Fibroblast of gingiva (primary cell): ENCODE measurements around the gene CALCOCO1.
"Not testable (repeated sequence)": the region's sequence is repeated elsewhere in the genome, so short reads cannot be mapped to it uniquely, and the experiment has no call there.

Source experiments
- DNase-seq: peaks from one replicate; pipeline ENCODE4 v3.0.0-alpha.2; 2011; ENCODE audit warnings: low read depth

CALCOCO1 gene

DNA sequence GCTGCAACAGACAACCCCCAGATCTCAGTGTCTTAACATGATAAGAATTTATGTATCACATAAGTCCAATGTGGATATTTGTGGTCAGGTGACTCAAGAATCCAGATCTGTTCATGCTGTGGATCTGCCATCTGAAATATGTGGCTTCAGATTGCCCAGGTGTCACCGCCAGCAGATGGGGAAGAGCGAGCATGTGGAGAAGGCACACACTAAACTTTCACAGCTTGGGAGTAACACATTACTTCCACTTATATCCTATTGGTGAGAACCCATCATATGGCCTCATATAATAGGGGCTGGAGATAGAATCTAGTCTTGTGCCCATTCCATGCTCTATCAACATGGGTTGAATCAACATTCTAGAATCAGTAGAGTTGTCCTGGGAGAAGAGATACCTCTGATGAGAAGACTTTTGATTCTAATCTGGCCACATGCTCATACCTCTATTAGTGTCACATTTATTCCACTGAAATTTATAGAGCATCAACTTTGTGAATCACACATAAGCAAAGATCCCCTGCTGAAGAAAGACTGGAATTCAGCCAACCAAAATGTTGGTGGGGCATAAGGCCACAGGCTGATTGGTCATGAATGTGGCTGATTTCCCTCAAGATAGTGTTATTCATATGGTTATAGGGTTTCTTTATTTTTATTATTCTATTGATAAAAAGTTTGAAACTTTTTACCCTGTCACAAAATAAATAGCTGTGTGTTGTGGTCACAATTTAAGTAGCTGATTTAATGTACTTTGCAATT lies 6.0 kb upstream of the CALCOCO1 start:
- DNase-seq: no peak

GRCh38 chr12:53729644-53730043 lies 2.4 kb upstream of the CALCOCO1 start:
- no peak for DNase-seq

DNA sequence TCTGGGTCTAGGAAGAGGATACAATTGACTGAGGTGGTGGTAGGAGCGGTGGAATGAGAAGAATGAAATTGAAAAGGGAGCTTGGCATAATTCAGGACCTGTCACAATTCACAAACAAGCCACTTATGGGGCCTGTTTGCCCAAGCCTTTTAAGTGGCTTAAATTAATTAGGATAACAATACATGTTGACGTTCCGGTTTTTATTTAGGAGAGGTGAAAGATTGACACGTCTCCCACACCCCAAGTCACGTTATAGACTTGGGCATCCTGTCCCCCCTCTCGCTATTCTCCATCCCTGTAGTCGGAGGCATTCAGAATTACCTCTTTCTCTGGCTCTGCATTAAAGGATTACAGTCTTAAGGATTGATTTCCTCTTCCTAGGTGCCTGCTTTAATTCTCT lies 954 bp upstream of the CALCOCO1 start:
- no peak for DNase-seq

DNA sequence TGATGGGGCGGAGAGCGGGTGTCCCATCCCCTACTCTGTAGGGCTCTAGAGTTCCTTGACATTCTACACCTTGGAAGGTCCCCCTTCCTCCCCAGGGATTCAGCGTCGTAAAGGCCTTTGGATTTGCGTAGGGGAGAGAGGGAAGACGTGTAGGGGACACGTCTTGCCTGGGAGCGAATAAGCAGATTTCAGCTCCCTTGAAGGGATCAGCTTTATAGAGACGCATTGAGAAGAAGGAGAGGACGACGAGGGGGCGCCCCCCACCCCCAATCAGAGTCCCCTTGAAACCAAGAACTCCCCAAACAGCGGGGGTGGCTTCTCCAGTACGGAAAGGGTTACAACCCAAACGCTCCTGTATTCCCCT lies 324 bp downstream of the CALCOCO1 start:
- peak; percentile 51 for DNase-seq

DNA sequence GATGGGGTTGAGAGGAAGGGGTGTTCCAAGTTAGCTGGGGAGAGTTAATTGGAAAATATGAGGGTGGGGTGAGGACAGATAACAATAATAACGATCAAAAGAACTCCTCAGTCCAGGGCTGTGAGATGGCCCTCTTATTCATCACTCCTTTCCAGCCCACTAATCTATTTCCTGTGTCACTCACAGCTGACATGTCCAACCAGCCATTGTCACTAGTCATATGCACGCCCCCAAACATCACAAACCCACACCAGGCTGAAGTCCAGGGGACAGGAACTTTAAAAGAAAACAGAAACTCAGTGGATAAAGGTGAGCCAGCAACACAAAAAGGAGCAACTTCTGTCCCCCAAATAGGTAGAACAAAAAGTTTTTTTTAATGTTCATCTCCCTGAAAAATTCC lies 911 bp downstream of the CALCOCO1 start:
- DNase-seq: no peak

- no peak for DNase-seq
Observed at GRCh38 chr12:53725824-53726223, 1.4 kb downstream of the CALCOCO1 start.

DNA sequence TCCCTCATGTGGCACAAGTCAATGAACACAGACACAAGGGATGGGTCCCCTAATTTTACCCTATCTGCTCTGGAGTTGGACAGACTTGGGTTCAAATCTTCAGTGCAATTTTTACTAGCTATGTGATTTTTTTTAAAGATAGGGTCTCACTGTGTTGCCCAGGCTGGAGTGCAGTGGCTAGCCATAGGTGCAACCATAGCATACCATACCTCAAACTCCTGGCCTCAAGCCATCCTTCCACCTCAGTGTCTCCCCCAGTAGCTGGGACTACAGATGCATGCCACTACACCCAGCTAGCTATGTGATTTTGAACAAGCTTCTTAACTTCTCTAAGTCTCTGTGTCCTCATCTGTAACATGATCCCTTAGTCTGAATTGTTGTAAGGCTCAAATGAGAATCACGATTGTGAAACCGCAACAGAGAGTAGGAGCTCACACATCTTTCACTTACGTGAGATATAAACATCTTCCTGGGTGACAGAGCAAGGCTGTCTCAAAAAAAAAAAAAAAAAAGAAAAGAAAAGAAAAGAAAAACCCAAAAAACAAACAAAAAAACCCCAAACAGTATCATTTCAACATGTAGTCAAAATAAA lies 4.7 kb downstream of the CALCOCO1 start:
- DNase-seq: peak; percentile 68

DNA sequence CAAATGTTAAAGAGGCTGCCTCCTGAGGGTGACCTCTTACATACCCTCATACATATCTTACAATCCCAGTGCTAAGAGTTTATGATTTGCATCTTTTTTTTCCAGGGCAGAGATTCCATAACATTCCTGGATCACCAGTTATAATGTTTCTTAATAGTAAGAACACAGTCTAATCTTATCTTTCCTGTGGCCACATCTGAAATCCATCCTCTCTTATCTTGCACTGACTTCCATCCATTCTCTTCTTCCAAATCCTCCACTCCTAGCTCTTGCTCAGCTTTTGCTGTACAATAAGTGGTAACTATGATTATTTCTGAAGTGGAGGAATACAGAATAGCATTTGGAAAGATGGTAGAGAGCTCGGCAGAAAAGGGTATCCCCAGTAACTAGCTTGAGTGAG lies 6.3 kb downstream of the CALCOCO1 start:
- no peak for DNase-seq

- no peak for DNase-seq
Observed at GRCh38 chr12:53719649-53720048, 7.6 kb downstream of the CALCOCO1 start.

DNA sequence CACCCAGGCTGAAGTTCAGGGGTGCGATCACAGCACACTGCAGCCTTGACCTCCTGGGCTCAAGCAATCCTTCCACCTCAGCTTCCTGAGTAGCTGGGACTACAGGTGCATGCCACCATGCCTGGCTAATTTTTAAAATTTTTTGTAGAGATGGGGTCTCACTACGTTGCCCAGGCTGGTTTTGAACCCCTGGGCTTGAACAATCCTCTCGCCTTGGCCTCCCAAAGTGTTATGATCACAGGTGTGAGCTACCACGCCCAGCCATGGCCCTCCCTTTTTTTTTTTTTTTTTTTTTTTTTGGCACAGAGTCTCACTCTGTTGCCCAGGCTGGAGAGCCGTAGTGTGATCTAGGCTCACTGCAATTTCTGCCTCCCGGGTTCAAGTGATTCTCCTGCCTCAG lies 8.7 kb downstream of the CALCOCO1 start:
- DNase-seq: not testable (repeated sequence)

DNA sequence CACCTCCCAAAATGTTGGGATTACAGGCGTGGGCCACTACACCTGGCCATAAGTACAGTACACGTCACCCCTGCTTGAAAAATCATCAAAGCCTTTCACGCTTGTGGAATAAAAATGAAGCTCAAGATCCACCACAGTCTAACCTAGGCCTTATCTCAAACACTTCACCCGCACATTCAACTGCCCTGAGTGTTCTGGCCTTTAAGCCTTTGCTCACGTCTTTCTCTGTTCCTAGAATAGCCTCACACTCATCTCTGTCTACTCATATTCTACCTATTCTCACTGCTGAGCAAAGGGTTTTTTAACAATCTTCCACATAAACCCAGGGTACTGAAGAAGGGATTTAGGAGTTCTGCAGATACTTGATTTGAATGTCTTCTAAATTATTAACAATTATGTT lies 9.9 kb downstream of the CALCOCO1 start:
- no peak for DNase-seq

- DNase-seq: no peak
Observed at GRCh38 chr12:53714004-53714403, 13.2 kb downstream of the CALCOCO1 start.

- no peak for DNase-seq
Observed at GRCh38 chr12:53713516-53713915, 13.7 kb downstream of the CALCOCO1 start.

DNA sequence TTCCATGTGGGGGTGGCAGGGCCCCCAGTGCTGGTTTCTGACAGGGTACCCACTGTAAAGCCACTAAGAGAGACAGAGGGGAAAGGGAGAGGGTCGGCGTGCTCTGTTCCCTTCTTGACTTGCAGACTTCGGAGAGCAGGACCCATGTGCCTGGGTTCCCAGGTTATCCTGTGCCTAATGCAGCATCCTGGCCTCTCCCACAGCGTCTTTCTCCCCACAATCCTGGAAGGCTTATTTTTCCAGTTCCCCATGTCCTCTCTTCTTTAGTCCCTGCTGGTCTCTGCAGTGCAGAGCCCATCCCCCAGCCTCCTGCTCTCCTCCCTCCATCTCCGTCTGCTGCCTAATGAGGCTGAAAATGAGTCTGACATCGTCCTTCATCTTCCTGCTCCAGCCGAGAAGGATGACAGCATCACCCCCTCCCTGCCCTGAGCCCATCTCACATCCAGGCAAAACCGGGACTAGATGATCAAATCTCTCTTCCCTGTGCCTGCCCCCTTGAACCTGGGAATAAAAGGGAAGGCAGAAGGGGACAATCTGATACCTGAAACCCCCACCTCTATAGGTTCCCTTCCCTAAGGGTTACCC lies 15.1 kb downstream of the CALCOCO1 start:
- no peak for DNase-seq

- no peak for DNase-seq
Observed at GRCh38 chr12:53710091-53710490, 17.2 kb downstream of the CALCOCO1 start.

DNA sequence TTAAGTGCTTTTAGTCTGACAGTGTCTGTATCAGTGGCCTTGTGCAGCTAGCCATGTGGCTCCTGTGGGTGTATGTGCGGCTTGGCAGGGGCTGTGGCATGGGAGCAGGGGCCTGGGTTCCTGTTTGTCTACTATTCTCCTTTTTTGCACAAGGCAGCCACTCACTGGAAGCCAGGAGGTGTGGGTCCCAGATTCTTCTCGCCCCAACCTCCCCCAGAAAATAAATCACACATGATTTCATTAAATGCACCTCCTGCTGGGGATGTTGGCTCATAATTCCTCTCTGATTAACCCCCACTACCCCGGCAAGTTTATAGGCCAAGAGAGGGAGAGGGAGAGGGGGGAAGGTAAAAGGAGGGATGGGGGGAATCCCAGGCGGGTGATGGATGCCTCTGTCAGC lies 17.6 kb downstream of the CALCOCO1 start:
- DNase-seq: no peak

GRCh38 chr12:53706080-53706479 lies 21.2 kb downstream of the CALCOCO1 start:
- no peak for DNase-seq

DNA sequence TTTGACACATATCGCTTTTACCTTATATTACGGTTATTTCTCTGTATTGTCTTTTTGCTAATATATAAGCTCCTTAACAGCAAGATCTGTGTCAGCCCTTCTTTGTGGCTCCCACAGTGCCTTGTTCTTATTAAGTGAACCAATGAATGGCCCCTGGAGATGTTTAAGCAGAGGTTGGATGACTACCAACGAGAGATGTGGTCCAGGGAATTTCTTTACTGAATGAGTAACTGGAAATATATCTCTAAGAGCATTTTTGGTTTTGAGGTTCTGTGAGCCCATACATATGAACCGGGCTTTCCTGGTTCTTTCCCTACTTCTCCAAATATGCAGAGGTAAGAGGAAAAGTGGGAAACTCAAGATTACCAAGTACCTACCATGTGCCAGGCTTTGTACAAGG lies 23.5 kb downstream of the CALCOCO1 start:
- no peak for DNase-seq

- peak; percentile 59 for DNase-seq
Observed at GRCh38 chr12:53701518-53702264, 25.6 kb downstream of the CALCOCO1 start.

- no peak for DNase-seq
Observed at GRCh38 chr12:53700567-53700966, 26.7 kb downstream of the CALCOCO1 start.

DNA sequence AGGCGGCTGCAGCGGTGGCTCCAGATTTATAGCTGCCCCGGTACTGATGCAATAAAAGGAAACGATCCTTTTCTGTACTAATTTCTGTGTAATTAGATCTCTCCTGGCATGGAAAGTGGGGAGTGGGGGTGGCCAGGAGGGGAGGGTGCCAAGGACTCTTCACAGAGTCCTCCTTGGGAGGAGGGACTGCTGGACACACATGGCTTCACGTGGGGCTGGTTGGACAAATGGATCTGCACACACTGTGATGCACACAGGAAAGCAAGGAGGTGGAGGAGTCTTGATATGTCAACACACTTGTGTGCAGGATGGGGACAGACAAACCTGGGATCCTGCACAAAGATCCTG lies 27.6 kb downstream of the CALCOCO1 start:
- DNase-seq: no peak

- DNase-seq: no peak
Observed at GRCh38 chr12:53698948-53699677, 28.1 kb downstream of the CALCOCO1 start.
